Measurements from ENCODE around the gene PAPPA. TPM values are rescaled to one million over a fixed set of nuclear protein-coding genes. Genes with fewer than 3 reads are reported as not detected.

PAPPA gene
- total RNA-seq, 2 donors from 2014 or later, result not detected

DNA sequence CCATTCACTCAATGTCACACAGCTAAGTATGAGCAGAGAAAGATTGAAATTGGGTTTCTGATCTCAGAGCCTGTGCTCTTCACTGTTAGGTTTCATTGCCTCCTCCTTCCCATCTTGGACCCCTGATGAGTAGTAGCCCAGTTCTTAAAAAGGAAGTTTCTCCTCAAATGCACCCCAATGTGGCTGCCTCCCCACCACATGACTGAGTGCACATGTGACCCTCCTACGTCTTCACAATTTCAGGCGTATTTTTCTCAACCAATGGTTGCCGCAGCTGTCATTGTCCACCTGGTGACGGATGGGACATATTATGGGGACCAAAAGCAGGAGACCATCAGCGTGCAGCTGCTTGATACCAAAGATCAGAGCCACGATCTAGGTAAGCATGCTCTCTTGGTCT is 178.5 kb downstream of the PAPPA start:
- DNase-seq (no peak), ATAC-seq (replicated peaks in 1 of 2) (no peak)
- Mint-ChIP-seq H3K4me1 (ENCODE audit: low read depth) (no peaks in the 10 kb centered on the region), H3K9me3 (peaks cover 2 to 6% of the 10 kb centered on the region in 2 donors), H3K4me3 (no peak overlapping the region), H3K36me3 (ENCODE audit: insufficient read depth in 2 of 2) (no peaks in the 10 kb centered on the region), H3K27me3 (ENCODE audit: low read depth) (peaks cover 6% of the 10 kb centered on the region), H3K27ac (no peak overlapping the region)

- Mint-ChIP-seq H3K27me3 (ENCODE audit: low read depth) (peaks cover 12% of the 10 kb centered on the region), H3K27ac (no peak overlapping the region), H3K4me1 (ENCODE audit: low read depth) (no peaks in the 10 kb centered on the region), H3K9me3 (peaks cover 0 to 6% of the 10 kb centered on the region in 2 donors), H3K36me3 (ENCODE audit: insufficient read depth in 2 of 2) (no peaks in the 10 kb centered on the region), H3K4me3 (no peak overlapping the region)
- DNase-seq (no peak), ATAC-seq (replicated peaks in 1 of 2) (no peak)
Observed at GRCh38 chr9:116333254-116333653, 179.7 kb downstream of the PAPPA start.

DNA sequence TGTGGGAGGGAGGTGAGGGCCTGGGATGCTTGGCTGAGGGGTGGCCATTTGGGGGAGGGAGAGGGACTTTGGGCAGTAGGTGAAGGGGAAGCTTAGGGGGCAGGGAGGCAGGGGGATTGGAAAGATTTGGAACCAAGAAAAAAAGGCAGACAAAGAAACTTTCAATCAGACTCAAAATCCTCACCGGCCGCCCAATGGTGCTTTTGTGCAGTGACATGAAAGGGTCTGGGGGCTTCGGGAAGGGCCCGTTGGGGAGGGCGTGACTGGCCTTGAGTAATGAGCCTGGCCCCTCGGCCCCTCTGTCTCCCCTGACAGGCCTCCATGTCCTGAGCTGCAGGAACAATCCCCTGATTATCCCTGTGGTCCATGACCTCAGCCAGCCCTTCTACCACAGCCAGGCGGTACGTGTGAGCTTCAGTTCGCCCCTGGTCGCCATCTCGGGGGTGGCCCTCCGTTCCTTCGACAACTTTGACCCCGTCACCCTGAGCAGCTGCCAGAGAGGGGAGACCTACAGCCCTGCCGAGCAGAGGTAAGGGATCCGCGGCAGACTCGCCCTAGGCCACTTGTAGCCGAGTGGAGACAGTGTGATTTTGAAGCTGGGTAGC is 181.1 kb downstream of the PAPPA start:
- DNase-seq (no peak), ATAC-seq (replicated peaks in 1 of 2) (no peak)
- Mint-ChIP-seq H3K9me3 (peaks cover 0 to 5% of the 10 kb centered on the region in 2 donors), H3K27me3 (ENCODE audit: low read depth) (peaks cover 19% of the 10 kb centered on the region), H3K36me3 (ENCODE audit: insufficient read depth in 2 of 2) (no peaks in the 10 kb centered on the region), H3K4me3 (no peak overlapping the region), H3K4me1 (ENCODE audit: low read depth) (no peaks in the 10 kb centered on the region), H3K27ac (no peak overlapping the region)

DNA sequence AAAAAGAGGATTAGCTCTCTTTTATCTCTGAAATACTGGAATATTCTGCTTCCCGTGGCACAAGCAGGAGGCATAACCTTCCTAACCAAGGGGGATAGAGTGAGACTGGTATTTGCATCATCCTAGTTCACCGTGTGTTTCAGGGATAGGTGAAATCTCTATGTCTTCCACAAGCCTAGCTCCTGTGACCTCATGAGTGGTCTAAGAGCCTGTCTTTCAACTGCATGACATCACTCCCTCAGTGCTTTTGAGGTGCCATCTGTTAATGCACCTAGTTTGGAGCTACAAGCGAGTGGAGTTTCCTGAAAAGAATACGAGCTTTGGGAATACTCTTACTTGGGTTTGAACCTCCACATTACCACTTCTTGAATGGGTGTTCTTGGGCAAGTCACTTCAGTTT is 181.8 kb downstream of the PAPPA start:
- ATAC-seq (replicated peaks in 1 of 2) (no peak), DNase-seq (no peak)
- Mint-ChIP-seq H3K4me1 (ENCODE audit: low read depth) (no peaks in the 10 kb centered on the region), H3K9me3 (peaks cover 0 to 2% of the 10 kb centered on the region in 2 donors), H3K36me3 (ENCODE audit: insufficient read depth in 2 of 2) (no peaks in the 10 kb centered on the region), H3K27me3 (ENCODE audit: low read depth) (peaks cover 26% of the 10 kb centered on the region), H3K27ac (no peak overlapping the region), H3K4me3 (no peak overlapping the region)

DNA sequence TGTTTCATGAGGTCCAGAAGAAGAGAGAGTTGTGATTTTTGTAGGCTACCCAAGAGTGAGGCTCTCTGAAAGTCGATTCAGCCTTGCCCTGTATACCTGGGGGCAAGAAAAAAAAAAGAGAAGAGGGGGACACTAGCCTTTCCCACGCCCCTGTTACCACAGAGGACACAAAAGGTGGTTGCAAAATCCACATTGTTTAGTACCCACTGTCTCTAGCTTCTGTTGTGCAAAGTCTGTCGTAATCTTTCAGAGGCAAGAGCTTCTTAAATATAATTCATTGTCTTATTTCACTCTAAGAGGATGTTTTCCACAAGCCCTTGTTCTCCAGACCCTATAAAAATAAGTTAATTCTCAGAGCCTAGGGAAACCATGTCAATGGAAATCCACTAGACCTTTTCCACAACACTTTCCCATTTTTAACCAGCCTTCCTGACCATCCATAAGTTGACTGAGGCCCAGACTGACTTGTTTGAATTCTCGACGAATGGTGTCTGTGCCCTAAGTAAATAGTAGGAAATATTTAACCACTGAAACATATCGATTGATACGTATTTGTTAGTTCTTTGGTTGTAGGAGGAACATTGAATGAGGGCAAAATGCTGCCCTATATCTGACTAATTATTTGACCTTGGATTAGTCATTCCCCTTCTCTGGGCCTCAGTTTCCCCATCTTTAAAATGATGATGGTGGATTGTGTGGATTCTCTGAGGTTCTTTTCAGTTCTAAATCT is 182.7 kb downstream of the PAPPA start:
- H3K9me3 Mint-ChIP-seq, result peaks cover 1% of the 10 kb centered on the region in 2 donors
- peaks cover 27% of the 10 kb centered on the region for H3K27me3 Mint-ChIP-seq (ENCODE audit: low read depth)
- no peaks in the 10 kb centered on the region for H3K4me1 Mint-ChIP-seq (ENCODE audit: low read depth)
- ATAC-seq (replicated peaks in 1 of 2) (no peak), DNase-seq (no peak)
- no peaks in the 10 kb centered on the region for H3K36me3 Mint-ChIP-seq (ENCODE audit: insufficient read depth in 2 of 2)
- no peak overlapping the region for H3K27ac Mint-ChIP-seq
- H3K4me3 Mint-ChIP-seq, result no peak overlapping the region

- Mint-ChIP-seq H3K27ac (no peak overlapping the region), H3K9me3 (peaks cover 1 to 2% of the 10 kb centered on the region in 2 donors), H3K4me1 (ENCODE audit: low read depth) (no peaks in the 10 kb centered on the region), H3K4me3 (no peak overlapping the region), H3K36me3 (ENCODE audit: insufficient read depth in 2 of 2) (no peaks in the 10 kb centered on the region), H3K27me3 (ENCODE audit: low read depth) (peaks cover 27% of the 10 kb centered on the region)
- ATAC-seq (replicated peaks in 1 of 2) (no peak), DNase-seq (no peak)
Observed at GRCh38 chr9:116337015-116337414, 183.4 kb downstream of the PAPPA start.

- Mint-ChIP-seq H3K27me3 (ENCODE audit: low read depth) (peaks cover 20% of the 10 kb centered on the region), H3K9me3 (peaks cover 1 to 4% of the 10 kb centered on the region in 2 donors), H3K4me1 (ENCODE audit: low read depth) (no peaks in the 10 kb centered on the region), H3K27ac (no peak overlapping the region), H3K4me3 (no peak overlapping the region), H3K36me3 (ENCODE audit: insufficient read depth in 2 of 2) (no peaks in the 10 kb centered on the region)
- DNase-seq (no peak), ATAC-seq (replicated peaks in 1 of 2) (no peak)
Observed at GRCh38 chr9:116340270-116340669, 186.7 kb downstream of the PAPPA start.

GRCh38 chr9:116342061-116342460 is 188.5 kb downstream of the PAPPA start:
- H3K4me1 Mint-ChIP-seq (ENCODE audit: low read depth), result no peaks in the 10 kb centered on the region
- DNase-seq, result no peak

GRCh38 chr9:116342941-116343340 is 189.3 kb downstream of the PAPPA start:
- Mint-ChIP-seq H3K4me1 (ENCODE audit: low read depth) (no peaks in the 10 kb centered on the region), H3K9me3 (peaks cover 0 to 4% of the 10 kb centered on the region in 2 donors), H3K27ac (no peak overlapping the region), H3K36me3 (ENCODE audit: insufficient read depth in 2 of 2) (no peaks in the 10 kb centered on the region), H3K27me3 (ENCODE audit: low read depth) (peaks cover 18% of the 10 kb centered on the region), H3K4me3 (no peak overlapping the region)
- ATAC-seq (replicated peaks in 1 of 2), result no peak
- no peak for DNase-seq

More at GRCh38 chr9:116342061-116342460, 188.5 kb downstream of the PAPPA start:
- H3K4me3 Mint-ChIP-seq, result no peak overlapping the region
- H3K9me3 Mint-ChIP-seq, result peaks cover 0 to 4% of the 10 kb centered on the region in 2 donors
- H3K27ac Mint-ChIP-seq, result no peak overlapping the region
- H3K27me3 Mint-ChIP-seq (ENCODE audit: low read depth), result peaks cover 20% of the 10 kb centered on the region
- no peak for ATAC-seq (replicated peaks in 1 of 2)
- no peaks in the 10 kb centered on the region for H3K36me3 Mint-ChIP-seq (ENCODE audit: insufficient read depth in 2 of 2)

DNA sequence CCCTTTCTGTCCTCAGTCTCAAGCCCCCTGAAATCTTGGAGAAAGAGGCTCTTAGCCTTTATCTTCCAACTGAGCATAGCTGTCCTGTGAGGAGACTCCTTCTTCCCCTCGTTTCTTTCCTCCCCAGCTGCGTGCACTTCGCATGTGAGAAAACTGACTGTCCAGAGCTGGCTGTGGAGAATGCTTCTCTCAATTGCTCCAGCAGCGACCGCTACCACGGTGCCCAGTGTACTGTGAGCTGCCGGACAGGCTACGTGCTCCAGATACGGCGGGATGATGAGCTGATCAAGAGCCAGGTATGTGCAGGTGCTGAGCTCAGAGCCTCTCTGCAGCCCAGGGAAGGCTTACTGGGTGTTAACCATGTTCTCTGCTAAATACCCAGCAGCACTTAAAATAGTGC is 190.8 kb downstream of the PAPPA start:
- no peak for DNase-seq

DNA sequence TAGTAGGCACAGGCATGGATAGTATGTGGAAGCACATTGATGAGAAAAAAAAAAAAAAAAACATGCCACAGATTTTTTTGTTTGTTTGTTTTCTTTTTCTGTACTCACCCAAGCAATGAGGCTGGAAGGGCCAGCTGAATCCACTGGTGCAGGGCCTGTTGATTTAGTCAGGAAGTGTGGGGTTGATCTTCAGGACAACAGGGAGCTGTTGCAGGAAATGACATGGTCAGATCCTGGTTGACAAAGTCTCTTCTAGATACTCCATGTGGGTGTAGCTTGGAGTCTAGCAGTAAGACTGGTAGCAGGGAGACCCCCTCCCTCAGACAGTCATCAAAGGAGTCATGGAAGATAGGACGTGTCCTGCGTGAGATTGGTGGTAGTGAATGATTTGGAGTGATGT is 191.8 kb downstream of the PAPPA start:
- H3K4me1 Mint-ChIP-seq (ENCODE audit: low read depth), result no peaks in the 10 kb centered on the region
- no peak overlapping the region for H3K4me3 Mint-ChIP-seq
- H3K27ac Mint-ChIP-seq, result no peak overlapping the region
- peaks cover 0 to 4% of the 10 kb centered on the region in 2 donors for H3K9me3 Mint-ChIP-seq
- ATAC-seq (replicated peaks in 1 of 2) (no peak), DNase-seq (no peak)
- H3K36me3 Mint-ChIP-seq (ENCODE audit: insufficient read depth in 2 of 2), result no peaks in the 10 kb centered on the region
- peaks cover under 1% of the 10 kb centered on the region for H3K27me3 Mint-ChIP-seq (ENCODE audit: low read depth)

More for the DNA sequence above, 190.8 kb downstream of the PAPPA start:
- H3K9me3 Mint-ChIP-seq, result peaks cover 0 to 4% of the 10 kb centered on the region in 2 donors
- no peaks in the 10 kb centered on the region for H3K36me3 Mint-ChIP-seq (ENCODE audit: insufficient read depth in 2 of 2)
- peaks cover 9% of the 10 kb centered on the region for H3K27me3 Mint-ChIP-seq (ENCODE audit: low read depth)
- no peak overlapping the region for H3K27ac Mint-ChIP-seq
- ATAC-seq (replicated peaks in 1 of 2), result no peak
- no peak overlapping the region for H3K4me3 Mint-ChIP-seq
- H3K4me1 Mint-ChIP-seq (ENCODE audit: low read depth), result no peaks in the 10 kb centered on the region

- Mint-ChIP-seq H3K4me1 (ENCODE audit: low read depth) (no peaks in the 10 kb centered on the region), H3K27me3 (ENCODE audit: low read depth) (no peaks in the 10 kb centered on the region), H3K36me3 (ENCODE audit: insufficient read depth in 2 of 2) (no peaks in the 10 kb centered on the region), H3K27ac (no peak overlapping the region), H3K9me3 (peaks cover 0 to 4% of the 10 kb centered on the region in 2 donors), H3K4me3 (no peak overlapping the region)
- ATAC-seq (replicated peaks in 1 of 2) (no peak), DNase-seq (no peak)
Observed at GRCh38 chr9:116345817-116346216, 192.2 kb downstream of the PAPPA start.

DNA sequence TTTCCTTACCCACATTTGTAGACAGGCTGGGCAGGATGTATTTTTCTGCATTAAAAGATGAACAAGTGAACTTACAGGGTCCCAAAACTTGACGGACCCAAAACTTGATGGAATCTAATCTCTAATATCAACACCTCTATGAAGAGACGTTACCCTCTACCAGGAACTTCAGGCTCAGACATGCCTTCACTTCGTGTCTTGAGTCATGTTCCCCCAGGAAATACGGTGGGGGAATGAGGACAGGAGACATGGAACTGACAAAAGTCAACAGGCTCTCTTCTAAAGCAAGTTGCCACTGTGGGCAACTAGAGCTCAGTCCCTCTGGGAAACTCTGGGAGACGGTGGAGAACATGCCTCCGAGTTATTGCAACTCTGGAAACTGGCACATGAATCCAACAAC is 196.1 kb downstream of the PAPPA start:
- Mint-ChIP-seq H3K27me3 (ENCODE audit: low read depth) (peaks cover 4% of the 10 kb centered on the region), H3K9me3 (peaks cover 0 to 2% of the 10 kb centered on the region in 2 donors), H3K4me3 (no peak overlapping the region), H3K36me3 (ENCODE audit: insufficient read depth in 2 of 2) (no peaks in the 10 kb centered on the region), H3K4me1 (ENCODE audit: low read depth) (no peaks in the 10 kb centered on the region), H3K27ac (no peak overlapping the region)
- DNase-seq, result no peak
- ATAC-seq (replicated peaks in 1 of 2), result no peak

DNA sequence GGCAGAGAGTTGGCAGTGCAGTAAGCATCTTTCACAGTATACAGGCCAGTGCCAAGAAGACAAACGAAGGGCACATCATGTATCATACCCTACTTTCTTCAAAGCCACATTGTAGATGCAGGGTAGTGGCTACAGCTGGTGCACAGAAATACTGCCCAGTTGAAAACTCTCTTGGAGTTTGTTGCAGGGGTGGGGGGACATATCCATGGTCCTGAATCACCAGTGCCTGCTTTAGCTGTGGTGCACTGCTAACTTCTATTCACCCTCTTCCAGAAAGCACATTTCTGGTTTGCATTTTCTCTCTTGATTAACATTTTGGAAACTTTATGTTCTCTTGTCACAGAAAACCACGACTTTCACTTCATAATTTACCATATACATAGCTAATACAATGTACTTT is 196.6 kb downstream of the PAPPA start:
- DNase-seq, result no peak
- no peak for ATAC-seq (replicated peaks in 1 of 2)
- H3K36me3 Mint-ChIP-seq (ENCODE audit: insufficient read depth in 2 of 2), result no peaks in the 10 kb centered on the region
- peaks cover 9% of the 10 kb centered on the region for H3K27me3 Mint-ChIP-seq (ENCODE audit: low read depth)
- no peak overlapping the region for H3K27ac Mint-ChIP-seq
- no peak overlapping the region for H3K4me3 Mint-ChIP-seq
- no peaks in the 10 kb centered on the region for H3K9me3 Mint-ChIP-seq
- no peaks in the 10 kb centered on the region for H3K4me1 Mint-ChIP-seq (ENCODE audit: low read depth)

Data from activated T-cell treated with anti-CD3 and anti-CD28 coated beads, Interleukin-2, amount 50 U/mL, for 72 hours (primary cell).